IPS-20b (cell line): ENCODE measurements around the gene CREBBP.

Experiments used
- H3K27ac ChIP-seq: one replicate; pipeline ENCODE4 v1.5.1; 2013; ENCODE audit warnings: low read length
- H3K27me3 ChIP-seq: 2 replicates; pipeline ENCODE4 v1.6.1; 2013; ENCODE audit warnings: mild to moderate bottlenecking, low read length, inconsistent platforms; ENCODE audit not compliant: insufficient read depth
- H3K36me3 ChIP-seq: 2 replicates; pipeline ENCODE4 v1.6.1; 2013; ENCODE audit warnings: low read depth, mild to moderate bottlenecking, inconsistent platforms, low read length, moderate library complexity; ENCODE audit not compliant: insufficient read depth
- H3K4me1 ChIP-seq: 2 replicates; pipeline ENCODE4 v1.6.1; 2013; ENCODE audit warnings: mild to moderate bottlenecking, control low read depth, inconsistent platforms, low read length, moderate library complexity; ENCODE audit not compliant: insufficient read depth
- H3K4me3 ChIP-seq: 2 replicates; pipeline ENCODE4 v1.5.1; 2013; ENCODE audit warnings: mild to moderate bottlenecking, low read length, inconsistent platforms
- H3K9ac ChIP-seq: 2 replicates; pipeline ENCODE4 v1.6.1; 2013; ENCODE audit warnings: low read depth, mild to moderate bottlenecking, inconsistent platforms, low read length, moderate library complexity
- H3K9me3 ChIP-seq: 2 replicates; pipeline ENCODE4 v1.6.1; 2013; ENCODE audit warnings: mild to moderate bottlenecking, low read depth, low read length, inconsistent platforms; ENCODE audit not compliant: insufficient read depth

The CREBBP gene

GRCh38 chr16:3799354-3799753 is 81.2 kb downstream of the CREBBP start:
- no peaks in the 10 kb centered on the region for H3K27me3 ChIP-seq
- H3K9ac ChIP-seq: no peak overlapping the region
- no peak overlapping the region for H3K27ac ChIP-seq
- H3K36me3 ChIP-seq: no peaks in the 10 kb centered on the region
- peaks cover 11% of the 10 kb centered on the region; the same call in 1 of the 2 replicates for H3K4me1 ChIP-seq
- H3K4me3 ChIP-seq: no peak overlapping the region
- no peaks in the 10 kb centered on the region for H3K9me3 ChIP-seq

DNA sequence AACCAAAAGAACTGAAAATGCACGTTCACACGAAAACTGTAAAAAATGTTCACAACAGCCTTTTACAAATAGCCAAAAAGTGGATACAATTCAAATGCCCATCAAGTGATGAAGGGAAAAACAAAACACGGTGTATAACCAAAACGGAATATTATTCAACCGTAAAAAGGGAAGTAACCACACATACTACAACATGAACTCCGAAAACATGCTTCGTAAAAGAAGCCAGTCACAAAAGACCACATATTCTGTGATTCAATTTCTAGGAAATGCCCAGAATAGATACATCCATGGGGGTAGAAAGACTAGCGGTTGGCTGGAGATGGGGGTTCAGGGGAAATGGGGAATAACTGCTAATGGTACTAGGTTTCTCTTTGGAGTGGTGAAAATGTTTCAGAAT is 81.7 kb downstream of the CREBBP start:
- Histone ChIP-seq H3K36me3 (no peaks in the 10 kb centered on the region), H3K4me3 (no peak overlapping the region), H3K9ac (no peak overlapping the region), H3K9me3 (no peaks in the 10 kb centered on the region), H3K27me3 (no peaks in the 10 kb centered on the region), H3K4me1 (peaks cover 11% of the 10 kb centered on the region; the same call in 1 of the 2 replicates), H3K27ac (no peak overlapping the region)

DNA sequence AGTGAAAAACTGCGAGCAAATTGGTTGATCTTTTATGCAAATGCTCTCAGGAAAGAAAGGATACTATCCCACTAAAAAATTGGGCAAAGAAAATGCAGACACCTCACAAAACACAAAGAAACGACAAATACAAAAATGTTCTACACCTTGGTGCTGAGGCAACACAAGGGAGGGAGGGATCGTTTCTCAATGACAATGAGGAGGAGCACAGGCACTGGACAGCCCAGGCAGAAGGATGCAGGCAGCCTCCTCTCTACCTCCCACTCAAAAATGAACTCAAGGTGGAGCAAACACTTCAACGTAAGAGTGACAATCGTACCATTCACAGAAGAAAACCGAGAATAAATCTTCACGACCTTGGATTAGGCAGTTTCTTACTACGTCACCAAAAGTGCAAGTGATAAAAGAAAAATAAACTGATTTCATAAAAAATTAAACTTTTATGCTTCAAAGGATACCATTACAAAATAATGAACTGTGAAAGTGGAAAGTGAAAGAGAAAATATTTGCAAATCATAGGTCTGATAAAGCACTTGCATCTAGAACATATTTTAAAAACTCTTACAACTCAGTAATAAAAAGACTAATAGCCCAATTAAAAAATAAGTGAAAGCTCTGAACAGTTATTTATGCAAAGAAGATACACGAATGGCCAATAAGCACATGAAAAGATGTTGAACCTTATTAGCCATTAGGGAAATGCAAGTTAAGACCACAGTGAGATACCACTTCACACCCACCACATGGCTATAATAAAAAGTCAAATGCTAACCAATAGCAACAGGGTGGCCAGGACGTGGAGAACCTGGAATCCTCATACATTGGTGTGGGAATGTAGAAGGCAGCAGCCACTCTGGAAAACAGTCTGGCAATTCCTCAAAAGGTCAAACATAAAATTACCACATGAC is 82.4 kb downstream of the CREBBP start:
- Histone ChIP-seq H3K9me3 (no peaks in the 10 kb centered on the region), H3K4me1 (peaks cover 11% of the 10 kb centered on the region; the same call in 1 of the 2 replicates), H3K4me3 (no peak overlapping the region), H3K9ac (no peak overlapping the region), H3K27ac (no peak overlapping the region), H3K27me3 (no peaks in the 10 kb centered on the region), H3K36me3 (peaks cover 3% of the 10 kb centered on the region; the same call in 1 of the 2 replicates)

DNA sequence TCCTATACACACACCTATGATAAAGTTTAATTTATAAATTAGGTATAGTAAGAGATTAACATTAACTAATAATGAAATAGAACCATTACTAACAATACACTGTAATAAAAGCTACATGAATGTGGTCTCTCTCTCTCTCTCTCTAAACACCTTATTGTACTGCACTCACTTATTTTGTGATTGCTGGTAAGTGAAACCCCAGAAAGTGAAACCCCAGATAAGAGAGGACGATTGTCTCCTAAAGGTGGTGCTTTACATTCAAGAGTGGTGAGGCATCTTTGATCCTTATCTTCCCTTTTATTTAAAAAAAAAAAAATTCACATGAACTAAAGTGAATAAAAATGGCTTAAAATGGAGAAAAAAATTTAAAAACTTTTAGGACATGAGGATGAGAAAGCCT is 83.0 kb downstream of the CREBBP start:
- peaks cover 9% of the 10 kb centered on the region for H3K36me3 ChIP-seq
- H3K9ac ChIP-seq: no peak overlapping the region
- H3K27me3 ChIP-seq: no peaks in the 10 kb centered on the region
- H3K4me3 ChIP-seq: no peak overlapping the region
- no peak overlapping the region for H3K27ac ChIP-seq
- H3K4me1 ChIP-seq: peaks cover 11% of the 10 kb centered on the region; the same call in 1 of the 2 replicates
- H3K9me3 ChIP-seq: no peaks in the 10 kb centered on the region

DNA sequence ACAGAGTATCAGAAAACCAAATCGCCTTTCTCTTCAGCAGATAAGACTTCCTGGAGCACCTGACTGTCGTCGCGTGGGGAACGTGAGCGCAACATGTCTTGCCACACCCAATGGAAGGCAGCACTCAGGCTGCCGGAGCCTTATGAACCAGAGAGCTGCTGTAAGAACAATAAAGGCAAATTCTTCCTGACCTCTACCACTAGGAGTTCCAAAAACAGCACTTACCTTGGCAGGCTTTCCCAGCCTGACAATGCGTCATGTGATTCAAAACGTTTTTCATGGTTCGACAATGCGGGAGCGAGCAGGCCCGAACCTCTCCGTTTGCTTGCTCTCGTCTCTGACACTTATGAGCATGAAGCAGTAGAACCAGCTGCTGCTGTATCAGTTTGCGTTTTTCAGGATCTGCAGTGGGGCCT is 87.3 kb downstream of the CREBBP start:
- Histone ChIP-seq H3K36me3 (peaks cover 48% of the 10 kb centered on the region), H3K9me3 (no peaks in the 10 kb centered on the region), H3K4me3 (no peak overlapping the region), H3K9ac (no peak overlapping the region), H3K27ac (no peak overlapping the region), H3K4me1 (peaks cover 6% of the 10 kb centered on the region; the same call in 1 of the 2 replicates), H3K27me3 (no peaks in the 10 kb centered on the region)

DNA sequence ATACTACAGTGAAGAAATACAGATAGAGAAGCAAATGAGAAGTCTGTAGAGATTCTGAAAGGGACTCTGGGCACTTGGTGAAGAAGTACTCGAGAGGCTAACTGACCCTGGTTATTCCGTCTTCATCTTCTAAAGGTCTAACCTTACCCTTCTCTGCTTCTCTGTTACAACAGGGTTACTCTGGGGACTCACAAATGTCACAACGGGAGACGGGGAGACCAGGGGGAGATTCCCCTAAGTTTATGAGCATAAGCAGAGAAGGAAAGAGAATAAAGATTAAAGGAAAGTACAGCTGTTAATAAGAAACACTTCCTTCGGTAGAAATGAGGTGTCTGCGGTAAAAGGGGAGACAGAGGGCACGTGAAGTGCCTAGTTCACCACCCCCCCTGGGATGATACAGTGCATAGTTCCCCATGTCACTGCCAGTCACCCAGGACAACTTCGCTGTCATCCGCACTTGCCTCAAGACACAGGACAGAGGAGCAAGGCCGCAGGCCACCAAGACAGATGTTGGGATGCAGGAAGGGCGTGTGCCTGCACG is 88.0 kb downstream of the CREBBP start:
- Histone ChIP-seq H3K4me3 (no peak overlapping the region), H3K4me1 (peaks cover 1% of the 10 kb centered on the region; the same call in 1 of the 2 replicates), H3K9me3 (no peaks in the 10 kb centered on the region), H3K27ac (no peak overlapping the region), H3K9ac (no peak overlapping the region), H3K36me3 (peaks cover 48% of the 10 kb centered on the region), H3K27me3 (no peaks in the 10 kb centered on the region)

DNA sequence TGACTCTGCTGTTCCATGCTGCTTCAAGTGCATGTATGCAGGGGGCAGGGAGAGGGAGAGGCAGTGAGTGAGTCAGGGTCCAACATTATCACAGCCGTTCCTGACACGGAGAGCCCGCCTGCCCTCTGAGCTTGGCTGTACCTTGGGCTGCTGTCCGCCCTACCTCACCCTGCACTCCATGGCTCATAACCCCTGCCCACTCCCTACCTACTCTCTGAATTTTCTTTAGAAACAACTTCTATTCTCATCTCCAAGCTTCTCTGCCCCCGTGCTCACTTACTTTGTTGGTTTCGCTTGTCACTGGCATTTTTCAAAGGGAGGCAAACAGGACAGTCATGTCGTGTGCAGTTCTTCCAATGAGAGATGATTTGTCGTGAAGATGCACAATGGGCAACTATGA is 88.8 kb downstream of the CREBBP start:
- H3K9ac ChIP-seq: no peak overlapping the region
- no peaks in the 10 kb centered on the region for H3K4me1 ChIP-seq
- no peaks in the 10 kb centered on the region for H3K9me3 ChIP-seq
- H3K27me3 ChIP-seq: no peaks in the 10 kb centered on the region
- H3K4me3 ChIP-seq: no peak overlapping the region
- no peak overlapping the region for H3K27ac ChIP-seq
- peaks cover 52% of the 10 kb centered on the region for H3K36me3 ChIP-seq

GRCh38 chr16:3789375-3790099 is 91.0 kb downstream of the CREBBP start:
- H3K4me1 ChIP-seq: no peaks in the 10 kb centered on the region
- no peak overlapping the region for H3K27ac ChIP-seq
- H3K36me3 ChIP-seq: peaks cover 59% of the 10 kb centered on the region
- no peak overlapping the region for H3K4me3 ChIP-seq
- no peaks in the 10 kb centered on the region for H3K27me3 ChIP-seq
- H3K9me3 ChIP-seq: no peaks in the 10 kb centered on the region
- no peak overlapping the region for H3K9ac ChIP-seq

- H3K36me3 ChIP-seq: peaks cover 62% of the 10 kb centered on the region
- no peaks in the 10 kb centered on the region for H3K4me1 ChIP-seq
- no peak overlapping the region for H3K9ac ChIP-seq
- no peak overlapping the region for H3K27ac ChIP-seq
- no peaks in the 10 kb centered on the region for H3K27me3 ChIP-seq
- no peak overlapping the region for H3K4me3 ChIP-seq
- H3K9me3 ChIP-seq: no peaks in the 10 kb centered on the region
These were observed 91.7 kb downstream of the CREBBP start for GRCh38 chr16:3788711-3789374.

DNA sequence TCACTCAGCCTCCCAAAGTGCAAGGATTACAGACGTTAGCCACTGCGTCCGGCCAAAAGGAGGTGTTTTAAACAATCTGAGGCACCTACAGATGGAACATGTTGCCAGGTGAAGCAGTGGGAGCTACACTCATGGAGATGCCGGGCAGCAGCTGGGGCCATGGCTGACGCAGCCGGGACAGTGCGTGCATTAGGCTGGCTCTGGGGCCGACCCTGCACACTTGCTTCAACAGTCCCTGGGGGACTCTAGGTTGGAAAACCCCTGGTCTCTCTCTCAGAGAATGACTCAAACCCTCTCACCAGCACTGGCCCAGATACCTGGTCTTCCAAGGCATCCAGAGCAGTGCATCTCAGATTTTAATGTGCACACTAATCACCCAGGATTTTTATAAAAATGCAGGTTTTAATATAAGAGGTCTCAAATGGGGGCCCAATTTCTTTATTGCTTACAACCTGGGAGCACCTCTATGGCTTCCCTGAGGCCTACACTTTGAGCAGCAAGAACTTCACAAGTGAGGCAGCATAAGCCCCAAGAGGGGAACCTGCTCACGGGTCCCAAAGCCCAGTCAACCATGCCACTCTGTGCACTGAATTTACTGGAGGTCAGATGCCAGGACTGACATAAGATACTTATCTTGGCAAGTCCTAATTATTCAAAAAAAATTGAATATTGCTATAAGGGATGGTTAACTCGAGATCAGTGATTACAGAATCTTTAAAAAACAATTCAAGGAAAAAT is 92.4 kb downstream of the CREBBP start:
- Histone ChIP-seq H3K9me3 (no peaks in the 10 kb centered on the region), H3K4me1 (no peaks in the 10 kb centered on the region), H3K9ac (no peak overlapping the region), H3K36me3 (peaks cover 59% of the 10 kb centered on the region), H3K27ac (no peak overlapping the region), H3K4me3 (no peak overlapping the region), H3K27me3 (no peaks in the 10 kb centered on the region)

GRCh38 chr16:3785413-3785812 is 95.1 kb downstream of the CREBBP start:
- H3K4me3 ChIP-seq: no peak overlapping the region
- no peaks in the 10 kb centered on the region for H3K9me3 ChIP-seq
- H3K9ac ChIP-seq: no peak overlapping the region
- peaks cover 59% of the 10 kb centered on the region for H3K36me3 ChIP-seq
- no peak overlapping the region for H3K27ac ChIP-seq
- H3K4me1 ChIP-seq: no peaks in the 10 kb centered on the region
- H3K27me3 ChIP-seq: no peaks in the 10 kb centered on the region
